Neural progenitor cell (in vitro differentiated cells): Measurements from ENCODE around the gene CYP2U1. TPM values are rescaled to one million over a fixed set of nuclear protein-coding genes. Genes with fewer than 3 reads are reported as not detected.

ENCODE experiments used
- DNase-seq: peaks from one replicate; pipeline ENCODE4 v3.0.0-alpha.2; 2016; ENCODE audit warnings: low spot score
- H2AFZ ChIP-seq: fragments of 200-600 bp; sonication (generic); replicated peaks from 2 replicates; pipeline ENCODE4 v1.6.1; 2016; ENCODE audit warnings: antibody characterized with exemption
- H3F3A ChIP-seq: fragments of 200-600 bp; sonication (generic); 2 replicates; pipeline ENCODE4 v1.6.1; 2016; ENCODE audit warnings: antibody characterized with exemption, low read depth
- H3K27ac ChIP-seq: fragments of 200-600 bp; sonication (generic); 2 replicates; pipeline ENCODE4 v1.5.1; 2016; ENCODE audit warnings: mild to moderate bottlenecking
- H3K27me3 ChIP-seq: fragments of 200-600 bp; sonication (generic); 2 replicates; pipeline ENCODE4 v1.6.1; 2016; ENCODE audit warnings: mild to moderate bottlenecking, moderate library complexity
- H3K36me3 ChIP-seq: fragments of 200-600 bp; sonication (generic); 2 replicates; pipeline ENCODE4 v1.5.1; 2016
- H3K4me1 ChIP-seq: fragments of 200-600 bp; sonication (generic); 2 replicates; pipeline ENCODE4 v1.6.1; 2016; ENCODE audit warnings: mixed run types
- H3K4me2 ChIP-seq: fragments of 200-600 bp; sonication (generic); 2 replicates; pipeline ENCODE4 v1.6.1; 2016
- H3K4me3 ChIP-seq: fragments of 200-600 bp; sonication (generic); 2 replicates; pipeline ENCODE4 v1.5.1; 2016
- H3K79me2 ChIP-seq: fragments of 200-600 bp; sonication (generic); 2 replicates; pipeline ENCODE4 v1.6.1; 2016; ENCODE audit warnings: low read depth
- H3K9ac ChIP-seq: fragments of 200-600 bp; sonication (generic); 2 replicates; pipeline ENCODE4 v1.6.1; 2016
- H3K9me3 ChIP-seq: fragments of 200-600 bp; sonication (generic); 2 replicates; pipeline ENCODE4 v1.5.1; 2016; ENCODE audit warnings: low read depth
- H4K20me1 ChIP-seq: fragments of 200-600 bp; sonication (generic); 2 replicates; pipeline ENCODE4 v1.6.1; 2016; ENCODE audit warnings: low read depth
- H3K27ac Mint-ChIP-seq: 3 replicates; pipeline ENCODE4 v1.8.0; 2021; ENCODE audit warnings: mixed read lengths
- H3K27me3 Mint-ChIP-seq: 2 replicates; pipeline ENCODE4 v1.8.0; 2022; ENCODE audit warnings: low read depth, mild to moderate bottlenecking, inconsistent platforms, moderate library complexity, mixed read lengths; ENCODE audit not compliant: insufficient read depth
- H3K36me3 Mint-ChIP-seq: 3 replicates; pipeline ENCODE4 v1.8.0; 2021; ENCODE audit warnings: mixed read lengths
- H3K4me1 Mint-ChIP-seq: 3 replicates; pipeline ENCODE4 v1.8.0; 2021; ENCODE audit warnings: mixed read lengths
- H3K4me3 Mint-ChIP-seq: 3 replicates; pipeline ENCODE4 v1.8.0; 2021; ENCODE audit warnings: mild to moderate bottlenecking, moderate library complexity, mixed read lengths
- H3K9me3 Mint-ChIP-seq: 3 replicates; pipeline ENCODE4 v1.8.0; 2020; ENCODE audit warnings: mixed read lengths
- CTCF ChIP-seq: fragments of 200-600 bp; sonication (generic); IDR thresholded peaks from 2 replicates; pipeline ENCODE4 v1.5.1; 2017; ENCODE audit warnings: antibody characterized with exemption, mild to moderate bottlenecking
- EZH2 ChIP-seq: fragments of 200-600 bp; sonication (generic); IDR thresholded peaks from 2 replicates; pipeline ENCODE4 v1.6.1; 2017; ENCODE audit warnings: antibody characterized with exemption, mild to moderate bottlenecking, moderate library complexity
- EZH2phosphoT487 ChIP-seq: fragments of 200-600 bp; sonication (generic); IDR thresholded peaks from 2 replicates; pipeline ENCODE4 v1.6.1; 2017; ENCODE audit warnings: antibody characterized with exemption
- total RNA-seq: library from RNA; depleted of rRNA; stranded (reverse); fragments of >200 nt; gene quantifications from 2 replicates; pipeline ENCODE4 v1.2.3, GENCODE V29; 2015; ENCODE audit warnings: low replicate concordance

The CYP2U1 gene
- total RNA-seq, 1 donor from 2014 or later: 8.4 TPM

- no peak for DNase-seq
- H3K79me2 ChIP-seq: no peaks in the 10 kb centered on the region
- Mint-ChIP-seq H3K4me3 (no peak overlapping the region), H3K9me3 (no peaks in the 10 kb centered on the region), H3K27me3 (no peaks in the 10 kb centered on the region), H3K36me3 (no peaks in the 10 kb centered on the region), H3K4me1 (no peaks in the 10 kb centered on the region), H3K27ac (no peak overlapping the region)
- H3K4me3 ChIP-seq: no peak overlapping the region
- H2AFZ ChIP-seq: no peak overlapping the region
- TF ChIP-seq EZH2phosphoT487 (no peak), EZH2 (no peak), CTCF (no peak)
- no peak overlapping the region for H3K27ac ChIP-seq
- no peaks in the 10 kb centered on the region for H3K9me3 ChIP-seq
- H3F3A ChIP-seq: no peaks in the 10 kb centered on the region
- no peak overlapping the region for H3K9ac ChIP-seq
- H3K36me3 ChIP-seq: no peaks in the 10 kb centered on the region
- H3K27me3 ChIP-seq: no peaks in the 10 kb centered on the region
- peaks cover under 1% of the 10 kb centered on the region for H3K4me1 ChIP-seq
- no peaks in the 10 kb centered on the region for H4K20me1 ChIP-seq
- H3K4me2 ChIP-seq: no peak overlapping the region
These were observed 31.3 kb upstream of the CYP2U1 start for GRCh38 chr4:107900067-107900466.

GRCh38 chr4:107900508-107900907 lies 30.8 kb upstream of the CYP2U1 start:
- Histone ChIP-seq H2AFZ (no peak overlapping the region), H3K36me3 (no peaks in the 10 kb centered on the region), H4K20me1 (no peaks in the 10 kb centered on the region), H3K4me3 (no peak overlapping the region), H3K27ac (no peak overlapping the region), H3K4me2 (no peak overlapping the region), H3K9me3 (no peaks in the 10 kb centered on the region), H3K79me2 (no peaks in the 10 kb centered on the region), H3K4me1 (no peaks in the 10 kb centered on the region), H3K9ac (no peak overlapping the region), H3K27me3 (no peaks in the 10 kb centered on the region), H3F3A (no peaks in the 10 kb centered on the region)
- no peak overlapping the region for H3K4me3 Mint-ChIP-seq
- no peaks in the 10 kb centered on the region for H3K36me3 Mint-ChIP-seq
- H3K27me3 Mint-ChIP-seq: no peaks in the 10 kb centered on the region
- no peaks in the 10 kb centered on the region for H3K9me3 Mint-ChIP-seq
- H3K4me1 Mint-ChIP-seq: no peaks in the 10 kb centered on the region
- TF ChIP-seq CTCF (no peak), EZH2 (no peak), EZH2phosphoT487 (no peak)
- no peak overlapping the region for H3K27ac Mint-ChIP-seq
- no peak for DNase-seq

DNA sequence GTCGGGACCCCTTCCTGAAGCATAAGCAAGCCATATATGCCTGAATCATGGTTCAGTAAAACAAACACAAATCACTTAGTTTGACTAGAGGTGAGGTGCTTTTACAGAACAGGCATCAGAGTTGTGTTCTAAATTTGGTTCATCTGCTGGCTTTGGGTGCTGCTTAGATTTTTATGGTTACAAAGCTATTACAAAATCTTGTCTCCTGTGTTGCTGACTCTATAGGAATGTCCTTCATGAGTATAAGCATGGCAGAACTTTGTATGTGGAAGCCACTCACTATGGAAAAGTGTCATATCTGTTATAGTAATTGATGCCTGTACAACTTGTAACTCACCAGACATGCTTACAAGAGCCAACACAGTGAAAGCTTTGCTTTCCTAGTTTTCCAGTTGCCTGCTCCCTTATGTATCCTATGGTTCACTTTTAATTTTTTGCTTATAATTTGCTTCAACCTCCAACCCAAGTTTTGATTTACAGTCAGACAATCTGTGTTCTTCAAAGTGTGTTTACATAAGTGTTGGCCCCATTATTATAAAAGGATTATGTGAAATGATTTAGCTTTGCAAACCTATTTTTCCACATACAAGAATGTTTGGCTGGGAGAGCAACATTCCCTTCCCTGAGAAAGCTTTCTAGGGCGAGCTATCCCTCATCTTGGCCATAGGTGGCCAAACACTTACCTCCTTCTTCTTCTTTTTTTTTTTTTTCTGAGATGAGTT lies 30.0 kb upstream of the CYP2U1 start:
- no peaks in the 10 kb centered on the region for H3K27me3 ChIP-seq
- H3K9ac ChIP-seq: no peak overlapping the region
- Mint-ChIP-seq H3K9me3 (no peaks in the 10 kb centered on the region), H3K4me3 (no peak overlapping the region), H3K4me1 (no peaks in the 10 kb centered on the region), H3K27ac (no peak overlapping the region), H3K36me3 (no peaks in the 10 kb centered on the region), H3K27me3 (no peaks in the 10 kb centered on the region)
- no peak overlapping the region for H3K4me3 ChIP-seq
- no peaks in the 10 kb centered on the region for H3K9me3 ChIP-seq
- no peak overlapping the region for H3K4me2 ChIP-seq
- no peak overlapping the region for H3K27ac ChIP-seq
- DNase-seq: no peak
- H3K79me2 ChIP-seq: no peaks in the 10 kb centered on the region
- no peak for TF ChIP-seq EZH2
- no peak for TF ChIP-seq CTCF
- no peak for TF ChIP-seq EZH2phosphoT487
- no peak overlapping the region for H2AFZ ChIP-seq
- no peaks in the 10 kb centered on the region for H3K4me1 ChIP-seq
- no peaks in the 10 kb centered on the region for H3F3A ChIP-seq
- no peaks in the 10 kb centered on the region for H4K20me1 ChIP-seq
- no peaks in the 10 kb centered on the region for H3K36me3 ChIP-seq
